ENCODE results near the gene SLC7A10.
"Not testable (repeated sequence)": the region's sequence is repeated elsewhere in the genome, so short reads cannot be mapped to it uniquely, and the experiment has no call there.

SLC7A10 gene

DNA sequence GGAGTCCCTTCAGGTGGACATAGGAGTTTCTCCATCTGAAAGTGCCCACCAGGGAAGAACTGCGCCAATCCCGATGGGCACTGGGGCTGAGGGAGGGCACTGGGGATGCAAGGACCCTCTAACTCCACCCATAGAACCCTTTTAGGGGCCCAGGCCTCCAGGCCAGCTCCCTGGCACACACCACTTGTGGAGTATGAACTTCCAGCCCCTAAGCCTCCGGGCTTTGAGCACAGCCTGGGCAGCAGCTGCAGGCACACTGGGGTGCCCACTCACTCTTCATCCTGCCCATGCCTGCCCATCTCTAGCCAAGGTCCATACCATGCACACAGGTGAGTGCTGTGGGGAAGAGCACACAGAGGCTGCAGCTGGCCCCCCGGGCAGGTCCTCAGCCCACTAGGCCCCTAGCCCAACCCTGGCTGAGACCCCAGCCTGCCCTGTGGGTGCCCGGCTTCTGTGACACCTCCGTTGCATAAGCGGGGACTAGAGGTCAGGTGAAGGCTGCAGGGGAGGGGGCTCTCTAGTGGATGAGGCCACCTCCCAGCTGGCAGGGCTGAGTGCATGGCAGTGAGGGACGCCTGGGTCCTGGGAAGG is 14.6 kb upstream of the SLC7A10 start:
- DNase-seq (ENCODE audit: low read depth, low spot score): no peak
- H3K27ac ChIP-seq: no peak overlapping the region

DNA sequence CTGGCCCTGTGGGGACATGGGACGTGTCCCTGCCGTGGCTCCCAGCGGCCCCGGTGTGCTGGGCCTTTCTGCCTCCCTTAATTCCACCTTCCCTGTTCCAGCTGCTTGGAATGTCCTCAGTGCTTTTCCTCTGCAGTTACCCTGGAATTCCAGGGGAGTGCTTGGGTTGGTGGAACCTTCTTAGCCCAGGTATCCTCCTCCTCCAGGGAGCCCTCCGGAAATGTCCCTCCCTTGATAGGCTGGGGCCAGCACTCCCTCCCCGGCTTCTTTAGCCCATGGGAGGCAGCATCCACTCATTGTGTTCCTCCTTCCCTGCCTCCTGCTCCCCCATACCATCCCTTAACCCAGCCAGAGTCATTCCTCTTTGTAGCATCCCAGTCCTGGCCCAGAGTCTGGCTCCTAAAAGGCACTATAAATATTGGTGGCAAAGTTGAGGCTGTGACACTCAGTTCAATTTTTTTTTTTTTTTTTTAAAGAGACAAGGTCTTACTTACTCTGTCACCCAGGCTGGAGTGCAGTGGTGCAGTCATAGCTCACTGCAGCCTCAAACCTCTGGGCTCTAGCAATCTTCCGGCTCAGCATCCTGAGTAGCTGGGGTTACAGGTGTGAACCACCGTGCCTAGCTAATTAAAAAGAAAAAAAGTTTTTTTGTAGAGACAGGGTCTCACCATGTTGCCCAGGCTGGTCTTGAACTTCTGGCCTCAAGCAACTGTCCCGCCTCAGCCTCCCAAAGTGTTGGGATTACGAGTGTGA is 13.7 kb upstream of the SLC7A10 start:
- H3K27ac ChIP-seq: no peak overlapping the region
- no peak for DNase-seq (ENCODE audit: low read depth, low spot score)

DNA sequence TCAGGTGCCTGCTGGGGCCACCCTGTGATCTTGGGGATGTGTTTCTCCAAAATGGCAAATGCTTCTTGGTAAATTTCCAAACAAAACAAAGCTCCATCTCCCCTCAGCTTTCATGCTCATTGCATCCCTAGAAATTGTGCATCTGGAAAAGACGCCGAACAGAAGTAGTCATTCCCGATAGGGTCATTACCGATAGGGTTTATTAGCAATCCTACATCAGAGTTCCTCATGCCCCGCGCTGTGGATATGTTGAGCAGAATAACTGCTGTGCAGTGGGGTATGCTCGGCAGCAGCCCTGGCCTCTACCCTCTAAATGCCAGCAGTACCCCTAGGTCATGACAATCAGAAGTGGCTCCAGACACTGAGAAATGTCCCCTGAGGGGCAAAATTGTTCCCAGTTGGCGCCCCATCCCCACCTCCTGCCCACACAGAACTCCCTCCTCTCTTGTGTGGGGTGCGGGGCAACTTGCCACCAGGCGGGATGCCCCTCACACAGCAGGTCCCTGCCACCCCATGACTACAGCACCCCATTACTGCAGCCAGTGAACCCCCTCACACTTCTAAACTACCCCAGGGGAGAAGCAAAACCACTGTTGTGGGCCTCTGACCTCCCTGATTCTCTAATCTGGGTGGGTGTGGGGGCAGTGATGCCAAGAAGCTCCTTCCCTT is 13.0 kb upstream of the SLC7A10 start:
- DNase-seq (ENCODE audit: low read depth, low spot score): no peak
- no peak overlapping the region for H3K27ac ChIP-seq

DNA sequence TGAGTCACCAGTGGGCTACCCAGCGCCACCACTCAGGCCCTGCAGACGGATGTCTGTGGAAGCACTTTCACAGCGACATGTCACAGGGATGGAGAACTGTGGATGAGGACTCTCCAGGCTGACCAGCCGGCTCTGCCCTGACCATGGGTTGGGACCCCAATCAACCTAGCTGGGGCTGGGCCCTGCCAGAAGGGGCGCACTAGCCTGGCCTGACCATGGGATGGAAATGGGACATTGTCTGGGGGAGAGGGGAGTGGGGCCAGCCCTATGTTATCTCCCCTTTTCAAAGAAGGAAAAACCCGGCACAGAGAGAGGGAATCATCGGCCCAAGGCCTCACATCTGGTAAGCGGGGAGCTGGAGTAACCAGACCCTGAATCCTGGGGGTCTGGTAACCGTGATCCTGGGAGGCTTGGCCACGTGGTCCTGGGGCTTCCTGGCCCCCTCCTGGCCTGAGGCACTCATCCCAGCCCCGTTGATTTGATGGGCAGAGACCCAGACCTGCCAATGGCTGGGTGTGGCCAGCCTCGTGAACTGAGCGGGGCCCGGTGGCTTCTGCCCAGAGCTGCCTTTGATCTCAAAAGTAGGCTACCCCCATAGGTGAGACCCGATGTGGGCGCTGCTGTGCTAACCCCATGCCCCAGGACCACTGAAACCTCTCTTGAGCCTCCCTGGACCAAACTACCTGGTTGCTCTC is 11.2 kb upstream of the SLC7A10 start:
- H3K27ac ChIP-seq: no peak overlapping the region
- DNase-seq (ENCODE audit: low read depth, low spot score): no peak

DNA sequence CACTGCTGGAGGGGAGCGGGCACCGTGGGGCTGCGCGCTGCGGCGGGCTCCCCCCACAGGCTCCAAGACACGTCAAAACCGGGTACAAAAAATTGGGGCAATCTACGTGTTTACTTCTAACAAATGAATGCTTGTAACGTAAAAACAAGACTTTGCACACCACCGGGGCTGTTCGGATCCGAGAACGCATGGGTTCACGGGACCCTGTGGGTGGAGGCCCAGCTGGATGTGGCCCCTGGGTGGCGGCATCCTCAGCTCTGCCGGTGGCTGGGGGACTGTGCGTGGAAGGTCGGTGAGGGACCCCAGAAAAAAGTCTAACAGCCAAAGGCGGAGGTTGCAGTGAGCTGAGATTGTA is 10.3 kb upstream of the SLC7A10 start:
- no peak overlapping the region for H3K27ac ChIP-seq
- no peak for DNase-seq (ENCODE audit: low read depth, low spot score)

DNA sequence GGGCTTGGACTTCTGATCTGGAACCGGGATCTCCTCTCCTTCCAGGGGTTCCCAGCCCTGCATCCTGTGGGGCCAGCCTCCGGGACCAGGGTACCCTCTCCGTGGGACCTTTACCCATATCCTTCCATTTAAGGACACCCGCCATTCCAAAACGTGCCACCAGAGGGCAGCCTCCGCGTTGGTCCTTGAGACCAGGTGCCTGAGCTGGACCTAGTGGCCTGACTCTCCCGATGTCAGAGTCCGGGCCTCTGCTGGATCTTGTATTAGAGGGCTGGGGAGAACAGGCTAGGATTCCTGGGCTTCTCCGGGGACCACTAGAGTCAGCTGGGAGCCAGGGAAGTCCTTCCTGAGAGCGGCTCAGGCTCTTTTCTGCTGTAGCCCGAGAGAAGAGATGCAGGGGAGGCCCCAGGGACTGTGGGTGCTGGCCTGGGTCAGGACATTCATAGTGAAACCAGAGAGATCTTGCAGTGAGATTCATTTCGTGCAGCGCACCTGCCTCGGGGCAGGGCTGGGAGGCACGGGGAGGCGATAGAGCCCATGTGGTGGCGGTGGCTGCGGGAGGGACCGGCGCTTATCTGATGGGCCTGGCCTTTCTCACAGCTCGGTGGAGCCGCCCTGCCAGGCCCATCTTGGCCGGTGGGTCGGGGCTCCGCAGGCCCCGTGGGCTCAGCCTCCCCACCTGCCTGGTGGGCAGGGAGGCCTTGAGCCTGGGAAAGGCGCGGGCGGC is 9.8 kb upstream of the SLC7A10 start:
- no peak overlapping the region for H3K27ac ChIP-seq
- no peak for DNase-seq (ENCODE audit: low read depth, low spot score)

DNA sequence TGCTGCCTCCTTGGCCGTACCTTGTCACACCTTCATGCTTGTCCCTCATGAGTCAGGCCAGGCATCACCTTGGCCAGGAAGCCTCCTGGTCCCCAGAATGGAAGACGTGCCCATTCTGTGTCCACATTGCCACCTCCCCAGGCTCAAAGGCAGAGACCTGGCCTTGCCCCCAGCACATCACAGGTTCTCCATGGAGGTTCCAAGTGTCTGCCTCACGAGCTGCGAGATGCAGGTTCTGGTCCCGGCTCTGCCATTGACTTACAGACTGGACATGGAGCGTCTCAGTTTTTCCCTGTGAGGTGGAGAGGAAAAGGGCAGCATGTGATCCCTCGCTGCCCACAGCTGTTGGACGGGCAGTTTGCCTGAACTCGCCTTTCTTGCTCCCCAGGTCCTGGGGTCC is 9.1 kb upstream of the SLC7A10 start:
- H3K27ac ChIP-seq: no peak overlapping the region
- DNase-seq (ENCODE audit: low read depth, low spot score): no peak

DNA sequence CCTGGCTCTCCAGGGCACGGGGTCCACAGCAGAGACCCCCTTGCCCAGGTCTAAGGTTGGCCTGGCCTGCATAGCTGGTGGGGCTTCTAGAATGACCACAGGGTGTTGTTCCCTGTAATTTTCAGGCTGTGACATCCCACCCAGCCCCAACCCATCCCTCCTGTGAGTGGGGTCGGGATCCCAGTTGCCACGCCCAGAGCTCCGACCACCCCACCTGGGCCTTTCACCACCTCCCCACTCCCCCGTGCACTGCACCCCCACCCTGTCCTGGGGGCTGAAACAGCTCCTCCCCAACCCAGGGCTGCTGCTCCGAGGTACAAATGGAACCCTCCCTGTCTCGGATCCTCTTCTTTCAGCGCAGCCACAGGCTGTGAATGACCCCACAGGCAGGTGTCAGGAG is 8.4 kb upstream of the SLC7A10 start:
- DNase-seq (ENCODE audit: low read depth, low spot score): no peak

DNA sequence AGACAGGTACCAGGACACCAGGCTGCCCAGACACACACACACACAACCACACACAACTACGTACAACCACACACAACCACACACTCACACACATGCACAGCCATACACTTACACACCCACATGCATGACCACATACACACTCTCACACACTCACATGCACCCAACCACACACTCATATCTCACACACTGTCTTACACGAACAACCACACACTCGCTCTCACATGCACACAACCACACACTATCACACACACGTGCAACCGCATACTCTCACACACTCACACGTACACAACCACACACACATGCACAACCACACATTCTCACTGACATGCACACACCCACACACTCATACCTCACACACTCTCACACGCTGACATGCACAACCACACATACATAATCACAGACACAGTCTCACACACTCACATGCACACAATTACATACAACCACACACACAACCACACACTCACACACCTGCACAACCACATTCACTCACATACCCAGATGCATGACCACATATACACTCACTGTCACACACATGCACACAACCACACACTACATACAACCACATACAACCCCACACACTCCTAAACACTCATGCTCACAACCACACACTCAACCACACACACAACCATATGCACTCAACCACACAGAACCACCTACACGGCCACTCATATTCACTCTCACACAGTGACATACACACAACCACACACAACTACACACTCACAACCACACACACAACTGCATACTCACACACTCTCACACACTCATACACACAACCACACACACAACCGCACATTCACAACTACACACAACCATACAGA is 7.6 kb upstream of the SLC7A10 start:
- DNase-seq (ENCODE audit: low read depth, low spot score): no peak
- H3K27ac ChIP-seq: no peak overlapping the region

More for the DNA sequence above, 8.4 kb upstream of the SLC7A10 start:
- H3K27ac ChIP-seq: no peak overlapping the region

DNA sequence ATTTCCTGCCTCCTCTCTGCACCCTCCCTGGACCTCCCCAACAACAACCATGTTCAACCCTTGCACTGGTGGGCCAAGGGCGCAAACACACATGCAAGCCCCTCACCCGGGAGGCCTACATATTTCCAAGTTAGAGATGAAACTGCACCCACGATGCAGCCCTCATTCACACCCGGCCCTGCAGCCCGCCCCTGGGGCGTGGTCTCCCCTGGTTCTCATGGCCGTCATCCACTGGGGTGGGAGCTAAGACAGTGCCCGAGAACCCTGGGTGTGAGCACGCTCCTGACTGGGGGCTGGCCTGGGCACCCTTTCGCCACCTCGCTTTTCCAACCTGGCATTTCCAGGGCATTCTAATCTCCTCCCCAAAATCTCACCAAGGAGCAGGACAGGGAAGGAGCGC is 7.0 kb upstream of the SLC7A10 start:
- no peak overlapping the region for H3K27ac ChIP-seq

DNA sequence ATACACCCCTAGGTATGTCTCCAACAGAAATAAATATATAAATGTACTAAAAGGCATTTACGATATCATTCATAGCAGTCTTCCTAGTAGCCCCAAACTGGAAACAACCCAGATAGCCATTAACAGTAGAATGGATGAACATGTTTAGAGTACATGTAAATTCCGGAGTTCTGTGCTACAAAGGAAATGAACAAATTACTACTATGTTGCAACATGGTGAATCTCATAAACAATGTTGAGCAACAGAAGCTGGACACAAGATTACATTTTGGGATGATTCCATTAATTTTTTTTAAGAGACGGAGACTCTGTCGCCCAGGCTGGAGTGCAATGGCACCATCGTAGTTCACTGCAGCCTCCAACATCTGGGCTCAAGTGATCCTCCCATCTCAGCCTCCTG is 5.9 kb upstream of the SLC7A10 start:
- no peak for DNase-seq (ENCODE audit: low read depth, low spot score)
- H3K27ac ChIP-seq: no peak overlapping the region

More for the DNA sequence above, 7.0 kb upstream of the SLC7A10 start:
- DNase-seq (ENCODE audit: low read depth, low spot score): no peak

DNA sequence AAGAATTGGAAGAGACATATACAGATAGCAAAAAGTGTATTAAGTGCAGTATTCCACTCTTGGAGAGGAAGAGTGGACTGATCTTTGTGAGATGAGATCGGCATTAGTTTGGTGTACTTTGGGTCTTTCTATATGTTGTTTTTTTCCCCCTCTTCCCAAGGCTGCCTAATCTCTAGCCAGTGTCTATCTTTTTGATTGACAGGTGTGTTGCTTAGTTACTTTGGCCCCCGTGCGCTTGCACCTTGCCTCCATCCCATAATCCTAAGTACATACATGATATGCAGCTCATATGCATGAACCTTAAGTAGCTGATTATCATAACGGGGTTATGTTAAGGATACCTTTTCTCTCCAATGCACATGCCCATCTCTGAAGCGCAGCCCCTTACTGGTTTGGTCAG is 4.3 kb upstream of the SLC7A10 start:
- H3K27ac ChIP-seq: no peak overlapping the region
- DNase-seq (ENCODE audit: low read depth, low spot score): no peak

DNA sequence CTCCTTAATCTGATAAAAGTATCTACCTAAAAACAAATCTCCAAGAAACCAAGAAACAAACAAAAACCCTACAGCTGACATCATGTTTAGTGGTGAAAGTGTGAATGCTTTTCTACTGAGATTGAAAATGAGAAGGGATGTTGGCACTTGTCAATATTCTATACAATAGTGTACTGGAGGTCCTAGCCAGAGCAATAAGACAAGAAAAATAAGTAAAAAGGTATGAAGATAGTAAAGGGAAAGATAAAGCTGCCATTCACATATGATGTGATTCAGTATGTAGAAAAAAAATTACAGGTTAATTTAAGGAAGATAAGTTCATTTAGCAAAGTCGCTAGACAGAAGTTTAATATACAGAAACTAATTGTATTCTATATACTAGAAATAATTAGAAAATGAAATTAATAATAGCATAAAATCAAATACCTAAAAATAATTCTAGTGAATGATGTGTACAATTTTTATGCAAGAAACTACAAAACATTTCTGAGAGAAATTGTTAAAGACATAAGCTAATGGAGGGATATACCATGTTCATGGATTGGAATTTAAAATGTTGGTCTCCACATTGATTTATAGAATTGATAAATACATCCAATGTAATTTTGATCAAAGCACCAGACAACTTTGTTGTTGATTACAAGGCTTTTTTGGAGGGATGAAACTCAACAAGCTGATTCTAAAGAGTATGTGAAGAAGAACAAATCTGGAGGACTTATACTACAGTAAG is 2.4 kb upstream of the SLC7A10 start:
- no peak overlapping the region for H3K27ac ChIP-seq
- no peak for DNase-seq (ENCODE audit: low read depth, low spot score)

DNA sequence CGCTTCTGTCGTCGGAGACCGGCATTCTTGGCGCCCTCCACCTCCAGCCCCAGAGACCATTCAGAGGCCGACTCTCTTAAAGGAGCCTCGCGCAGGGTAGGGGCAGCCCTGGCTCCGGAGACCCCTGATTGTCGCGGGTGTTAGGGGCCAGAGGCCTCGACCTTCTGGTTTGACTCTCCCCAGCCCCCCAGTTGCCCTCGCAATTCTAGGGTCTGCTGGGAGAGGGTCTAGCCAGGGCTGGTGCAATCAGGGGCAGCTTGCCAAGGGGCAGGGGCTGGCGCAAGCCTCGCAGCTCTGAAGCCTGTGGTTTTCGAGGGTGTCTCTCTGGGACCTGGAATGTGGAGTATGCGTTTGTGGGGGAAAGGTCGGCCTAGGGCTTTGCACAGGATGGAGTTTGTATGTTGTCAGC is 1.6 kb upstream of the SLC7A10 start:
- no peak overlapping the region for H3K27ac ChIP-seq
- no peak for DNase-seq (ENCODE audit: low read depth, low spot score)

DNA sequence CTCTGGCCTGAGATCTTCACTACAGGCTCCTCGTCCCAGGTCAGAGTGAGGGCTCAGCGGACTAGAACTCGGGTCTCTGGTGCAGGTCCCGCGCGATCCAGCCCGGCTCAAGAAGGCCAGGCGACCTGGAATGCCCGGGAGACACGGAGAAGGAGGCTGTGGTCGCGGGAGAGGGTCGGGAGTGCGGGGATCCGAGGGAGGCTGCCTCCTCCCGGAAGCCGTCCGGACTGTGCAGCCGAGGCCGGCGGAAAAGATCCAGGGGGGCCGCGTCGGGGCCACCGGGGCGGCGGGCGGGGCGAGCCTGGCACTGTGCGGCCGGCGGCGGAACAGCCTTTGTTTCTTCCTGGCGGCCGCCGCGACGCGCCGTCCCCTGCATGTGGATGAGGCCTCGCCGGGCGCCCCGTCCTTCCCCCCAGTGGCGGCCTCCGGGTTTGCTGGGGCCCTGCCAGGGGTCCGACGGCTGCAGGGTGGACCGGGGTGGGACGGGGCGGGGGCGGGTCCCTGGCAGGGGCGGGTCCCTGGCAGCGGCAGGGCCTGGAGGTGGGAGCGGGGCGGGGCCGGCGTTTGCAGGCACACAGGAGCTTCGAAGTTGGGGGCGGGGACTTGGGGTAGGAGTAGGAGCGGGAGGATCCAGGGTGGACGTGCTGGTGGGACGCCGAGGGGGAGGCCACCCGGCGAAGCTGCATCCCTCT is 1.0 kb upstream of the SLC7A10 start:
- no peak overlapping the region for H3K27ac ChIP-seq
- DNase-seq (ENCODE audit: low read depth, low spot score): no peak

DNA sequence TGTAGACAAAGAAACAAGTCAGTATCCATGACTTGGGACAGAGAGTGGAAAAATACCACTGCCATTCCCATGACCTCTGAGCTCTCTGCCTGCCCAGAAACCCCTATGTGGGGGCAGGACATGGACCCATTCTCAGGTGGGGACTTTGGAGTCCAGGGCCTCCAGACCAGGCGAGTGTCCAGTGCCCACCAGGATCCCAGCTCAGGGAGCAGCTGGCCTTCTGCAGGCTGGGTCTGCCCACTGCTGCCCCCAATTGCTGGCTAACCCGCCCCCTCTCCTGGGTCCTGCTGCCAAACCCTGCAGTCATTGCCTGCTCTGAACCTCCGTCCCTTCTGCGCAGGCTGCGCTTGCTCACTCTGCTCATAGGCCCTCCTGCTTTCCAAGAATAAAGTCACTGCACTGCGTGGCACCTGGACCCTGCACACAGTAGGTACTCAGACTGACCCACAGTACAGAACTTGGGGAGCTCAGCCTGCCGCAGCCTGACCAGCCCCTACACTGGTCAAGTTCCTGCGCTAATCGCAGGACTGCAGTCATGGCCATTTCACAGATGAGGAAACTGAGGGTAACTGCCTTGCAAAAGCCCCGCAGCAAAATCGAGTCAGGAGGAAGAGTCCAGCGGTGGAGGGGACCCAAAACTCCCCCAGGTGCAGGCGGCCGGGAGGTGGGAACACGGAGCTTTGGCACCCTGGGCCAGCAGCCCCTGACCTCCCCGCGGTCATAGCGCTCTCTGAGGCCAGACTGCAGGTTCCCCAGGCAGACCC is 774 bp downstream of the SLC7A10 start:
- H3K27ac ChIP-seq: no peak overlapping the region
- no peak for DNase-seq (ENCODE audit: low read depth, low spot score)

DNA sequence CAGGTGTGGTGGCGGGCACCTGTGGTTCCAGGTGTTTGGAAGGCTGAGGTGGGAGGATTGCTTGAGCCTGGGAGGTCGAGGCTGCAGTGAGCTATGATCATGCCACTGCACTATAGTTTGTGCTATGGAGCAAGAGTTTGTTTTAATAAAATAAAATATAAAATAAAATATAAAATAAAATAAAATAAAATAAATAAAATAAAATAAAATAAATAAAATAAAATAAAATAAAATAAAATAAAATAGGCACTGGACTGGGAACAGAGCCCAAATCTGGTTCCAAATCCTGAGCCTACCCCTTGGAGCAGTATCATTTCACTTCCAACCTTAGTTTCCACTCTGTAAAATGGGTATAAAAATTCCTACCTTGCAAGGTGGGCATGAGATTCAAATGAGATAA is 3.4 kb downstream of the SLC7A10 start:
- DNase-seq (ENCODE audit: low read depth, low spot score); H3K27ac ChIP-seq: not testable (repeated sequence)

DNA sequence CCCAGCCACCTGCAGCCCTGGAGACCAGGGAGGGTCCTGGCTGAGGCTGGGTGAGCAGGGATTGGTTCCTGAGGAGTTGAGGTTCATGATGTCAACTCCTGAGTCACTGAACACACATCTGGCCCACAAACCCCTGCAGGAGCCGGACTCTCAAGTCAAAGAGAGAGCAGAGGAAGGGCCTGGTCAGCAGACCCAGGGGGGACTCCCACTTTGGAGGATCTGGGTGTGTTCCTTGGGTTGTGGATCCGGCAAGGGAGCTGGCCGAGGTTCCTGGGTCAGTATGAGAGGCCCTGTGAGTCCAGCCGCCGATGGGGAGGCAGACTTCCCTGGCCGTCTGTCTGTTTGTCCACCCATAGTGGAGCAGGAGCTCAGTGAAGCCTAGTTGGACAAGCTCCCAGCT is 4.0 kb downstream of the SLC7A10 start:
- DNase-seq (ENCODE audit: low read depth, low spot score): no peak
- no peak overlapping the region for H3K27ac ChIP-seq

Measured in epithelial cell of prostate (primary cell).